ENCODE results near the gene CCDC190. TPM values are rescaled to one million over a fixed set of nuclear protein-coding genes. Genes with fewer than 3 reads are reported as not detected.

CCDC190 gene
- total RNA-seq, 4 donors from 2014 or later = not detected

- DNase-seq (ENCODE audit: low spot score) (no peak), ATAC-seq (ENCODE audit: low FRiP score) (no peak)
- TF ChIP-seq CTCF (IDR thresholded peaks at IDR 0.05) = no peak
These were observed 22.1 kb downstream of the CCDC190 start for GRCh38 chr1:162838863-162839262.

- TF ChIP-seq CTCF (IDR thresholded peaks at IDR 0.05) = no peak
- DNase-seq (ENCODE audit: low spot score) (no peak), ATAC-seq (ENCODE audit: low FRiP score) (no peak)
These were observed 25.6 kb downstream of the CCDC190 start for GRCh38 chr1:162835157-162835899.

- ATAC-seq (ENCODE audit: low FRiP score) (no peak), DNase-seq (ENCODE audit: low spot score) (no peak)
- TF ChIP-seq CTCF (IDR thresholded peaks at IDR 0.05) = no peak
These were observed 28.5 kb downstream of the CCDC190 start for GRCh38 chr1:162832470-162832869.

GRCh38 chr1:162829268-162829667 is 31.7 kb downstream of the CCDC190 start:
- ATAC-seq (ENCODE audit: low FRiP score) (no peak), DNase-seq (ENCODE audit: low spot score) (no peak)
- no peak for TF ChIP-seq CTCF (IDR thresholded peaks at IDR 0.05)

- no peak for TF ChIP-seq CTCF (IDR thresholded peaks at IDR 0.05)
- DNase-seq (ENCODE audit: low spot score) (no peak), ATAC-seq (ENCODE audit: low FRiP score) (no peak)
These were observed 37.0 kb downstream of the CCDC190 start for GRCh38 chr1:162823771-162824525.

- DNase-seq (ENCODE audit: low spot score) = no peak
- ATAC-seq (ENCODE audit: low FRiP score) = no peak
- TF ChIP-seq CTCF (IDR thresholded peaks at IDR 0.05) = no peak
These were observed 37.7 kb downstream of the CCDC190 start for GRCh38 chr1:162823231-162823630.
